GM18517 (cell line): ENCODE results near the gene BCLAF3.

ENCODE experiments used
- ATAC-seq: cut with Tn5 transposase; IDR thresholded peaks from one replicate; pipeline ENCODE4 v1.9.1; 2021; ENCODE audit warnings: mild to moderate bottlenecking, moderate library complexity; ENCODE audit not compliant: unreplicated experiment

Gene BCLAF3

DNA sequence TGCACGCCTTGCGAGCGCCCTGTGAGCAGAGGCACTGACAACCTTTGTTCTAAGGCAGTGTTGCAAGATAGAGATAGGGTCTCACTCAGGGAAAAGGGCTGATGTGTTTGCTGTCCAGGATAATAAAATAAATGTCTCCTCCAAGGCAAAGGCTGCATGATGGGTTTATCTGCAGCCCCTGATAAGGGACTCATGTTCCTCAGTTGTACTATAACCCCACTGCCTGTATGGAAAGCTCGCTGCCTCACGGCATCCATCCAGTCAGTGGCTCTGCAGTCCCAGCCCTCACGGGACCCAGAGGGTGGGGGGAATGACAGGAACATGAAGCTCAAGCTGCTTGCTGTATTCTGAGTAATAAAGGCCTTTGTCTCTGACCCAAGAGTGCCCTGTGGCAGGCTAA lies 22.6 kb downstream of the BCLAF3 start:
- no peak for ATAC-seq

DNA sequence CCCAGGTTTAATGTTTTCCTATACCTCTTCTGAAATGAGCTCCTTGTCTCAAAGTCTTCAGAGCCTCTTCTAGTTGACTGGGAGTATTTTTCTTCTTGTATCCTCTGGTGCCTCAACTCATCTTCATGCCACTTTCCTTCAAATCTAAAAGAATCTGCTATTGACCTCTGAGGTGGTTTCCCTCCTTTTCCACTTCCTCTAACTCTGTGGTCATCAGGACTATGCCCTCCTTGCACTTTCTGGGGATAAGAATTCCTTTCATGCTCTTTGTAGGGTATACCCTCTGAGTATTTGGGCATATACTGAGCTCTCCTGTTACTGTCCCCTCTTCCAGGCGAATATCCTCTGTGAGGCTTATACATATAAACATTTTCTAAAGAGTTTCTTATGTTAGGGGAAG lies 24.8 kb downstream of the BCLAF3 start:
- no peak for ATAC-seq

DNA sequence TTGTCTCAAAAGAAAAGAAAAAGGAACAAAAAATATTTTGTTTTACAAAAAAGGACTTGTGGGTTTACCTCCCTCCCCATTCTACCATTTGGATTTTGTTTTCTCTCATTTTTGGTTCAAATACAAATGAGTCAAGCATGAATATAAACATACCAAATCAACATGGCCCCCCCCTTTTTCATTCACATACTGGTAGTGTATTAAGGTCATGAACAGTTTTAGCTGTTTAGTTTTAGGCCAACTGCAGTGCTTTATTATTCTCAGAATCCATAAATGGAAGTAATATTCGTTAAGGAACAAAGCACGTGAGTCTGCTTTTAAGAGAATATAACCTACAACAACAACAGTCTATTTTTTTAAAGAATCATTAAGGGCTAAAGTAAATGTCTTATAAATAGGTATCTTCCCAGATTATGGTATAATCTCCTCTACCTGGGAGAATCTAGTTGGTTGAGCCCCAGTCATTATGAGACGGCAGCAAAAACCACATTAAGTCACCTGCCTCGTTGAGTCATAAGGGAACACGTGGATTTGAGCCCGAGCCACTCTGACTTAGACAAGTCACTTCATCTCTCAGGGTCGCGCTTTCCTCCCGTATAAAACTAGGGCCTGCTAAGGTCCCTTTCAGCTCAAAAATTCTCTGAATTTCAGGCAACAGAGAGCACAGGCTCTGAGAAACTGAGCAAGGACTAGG lies 26.7 kb downstream of the BCLAF3 start:
- peak; percentile 73 for ATAC-seq

DNA sequence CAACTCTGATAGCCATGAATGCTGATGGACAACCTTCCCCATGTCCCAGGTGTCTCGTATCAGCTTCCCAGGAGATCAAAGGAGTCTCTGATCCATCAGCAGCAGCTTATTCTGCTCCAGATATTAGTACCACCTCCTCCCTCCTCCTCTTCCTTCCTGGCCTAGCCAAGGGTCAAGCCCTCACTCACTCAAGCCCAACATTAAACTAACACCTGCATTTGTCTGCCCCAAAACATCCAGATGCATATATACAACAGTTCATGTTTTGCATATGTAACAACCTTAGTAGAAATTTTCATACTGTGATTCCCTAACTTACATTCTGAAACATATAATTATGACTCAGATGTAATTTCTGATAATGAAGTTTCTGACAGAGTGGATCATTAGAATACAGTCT lies 29.9 kb downstream of the BCLAF3 start:
- ATAC-seq: no peak

DNA sequence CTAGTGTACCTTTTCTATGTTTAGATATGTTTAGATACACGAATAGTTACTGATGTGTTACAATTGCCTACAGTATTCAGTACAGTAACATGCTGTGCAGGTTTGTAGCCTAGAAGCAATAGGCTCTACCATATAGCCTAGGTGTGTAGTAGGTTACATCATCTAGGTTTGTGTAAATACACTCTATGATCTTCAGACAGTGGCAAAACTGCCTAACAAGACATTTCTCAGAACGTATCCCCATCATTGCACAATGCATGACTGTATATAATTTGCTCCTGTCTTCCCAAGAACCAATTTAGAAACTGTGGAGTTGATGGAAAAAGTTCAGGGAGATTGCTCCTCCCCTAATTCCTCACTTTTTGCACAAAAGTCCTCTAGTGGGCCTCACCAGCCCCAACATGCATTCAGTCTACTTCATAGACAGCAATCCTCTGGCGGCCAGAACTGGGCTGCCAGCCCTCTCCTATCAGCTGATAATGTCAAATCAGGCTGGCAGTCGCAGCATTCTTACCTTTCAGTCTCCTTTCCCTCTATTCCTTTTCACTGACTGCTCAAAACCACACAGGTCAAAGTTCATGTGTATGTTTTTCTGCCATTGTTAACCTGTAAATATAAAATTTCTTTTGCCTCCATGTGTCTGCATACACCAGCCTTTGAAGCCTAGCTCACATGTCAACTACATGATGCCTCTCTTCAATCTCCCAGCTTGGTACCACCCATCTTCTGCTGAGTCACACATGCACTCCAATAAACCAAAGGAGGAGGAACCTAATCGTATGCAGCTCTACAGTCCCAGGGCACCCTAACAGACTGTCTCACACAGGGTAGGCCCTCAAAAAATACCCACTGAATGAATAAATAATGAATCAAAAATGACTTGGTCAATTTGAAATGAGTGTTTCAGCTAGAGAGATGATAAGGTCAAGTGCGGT lies 32.0 kb downstream of the BCLAF3 start:
- no peak for ATAC-seq

GRCh38 chrX:19956923-19957322 lies 33.9 kb downstream of the BCLAF3 start:
- ATAC-seq: no peak

DNA sequence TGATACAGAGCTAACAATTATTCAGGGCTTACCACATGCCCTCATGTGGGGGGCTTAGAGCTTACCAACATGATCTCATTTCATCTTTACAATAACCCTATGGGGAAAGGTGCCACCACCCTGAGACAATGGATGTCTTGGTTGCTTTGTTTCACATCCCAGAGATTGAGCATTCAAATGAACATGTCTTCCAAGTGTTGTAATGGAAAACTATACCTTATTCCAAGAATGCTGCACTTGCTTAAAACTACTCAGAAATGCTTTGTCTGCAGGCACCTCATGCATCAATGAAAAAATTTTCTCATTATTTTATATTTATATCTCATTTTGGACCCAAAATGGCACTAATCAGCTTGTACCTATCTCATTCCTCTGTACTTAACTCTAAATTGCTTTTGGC lies 34.6 kb downstream of the BCLAF3 start:
- no peak for ATAC-seq

- ATAC-seq: no peak
Measured at GRCh38 chrX:19955306-19955705, 35.6 kb downstream of the BCLAF3 start.

GRCh38 chrX:19954335-19955096 lies 36.3 kb downstream of the BCLAF3 start:
- ATAC-seq: no peak

- no peak for ATAC-seq
Measured at GRCh38 chrX:19953145-19953544, 37.7 kb downstream of the BCLAF3 start.

GRCh38 chrX:19949340-19949739 lies 41.5 kb downstream of the BCLAF3 start:
- ATAC-seq: no peak

- ATAC-seq: no peak
Measured at GRCh38 chrX:19947612-19948011, 43.2 kb downstream of the BCLAF3 start.
